Measurements from ENCODE around the gene PLXDC2.

DNA sequence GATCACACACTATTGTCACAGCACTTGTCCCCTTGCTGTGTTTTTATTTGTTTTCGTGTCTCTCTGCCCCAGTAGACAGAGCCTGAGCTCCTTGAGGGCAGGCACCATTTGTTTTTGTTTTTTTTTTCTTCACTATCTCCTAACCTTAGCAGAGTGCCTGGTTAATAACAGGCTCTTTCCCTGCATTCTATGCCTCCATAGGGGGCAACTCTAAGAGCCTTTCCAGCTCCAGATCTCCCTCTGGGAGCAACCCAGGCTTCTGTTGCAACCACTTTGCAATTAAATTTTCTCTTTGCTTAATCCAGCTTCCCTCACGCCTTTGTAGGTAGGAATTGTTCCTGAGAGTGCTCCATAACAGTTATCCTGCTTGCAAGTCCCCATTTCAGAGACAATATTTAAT is 148.4 kb downstream of the PLXDC2 start:
- TF ChIP-seq, protein P1, sequence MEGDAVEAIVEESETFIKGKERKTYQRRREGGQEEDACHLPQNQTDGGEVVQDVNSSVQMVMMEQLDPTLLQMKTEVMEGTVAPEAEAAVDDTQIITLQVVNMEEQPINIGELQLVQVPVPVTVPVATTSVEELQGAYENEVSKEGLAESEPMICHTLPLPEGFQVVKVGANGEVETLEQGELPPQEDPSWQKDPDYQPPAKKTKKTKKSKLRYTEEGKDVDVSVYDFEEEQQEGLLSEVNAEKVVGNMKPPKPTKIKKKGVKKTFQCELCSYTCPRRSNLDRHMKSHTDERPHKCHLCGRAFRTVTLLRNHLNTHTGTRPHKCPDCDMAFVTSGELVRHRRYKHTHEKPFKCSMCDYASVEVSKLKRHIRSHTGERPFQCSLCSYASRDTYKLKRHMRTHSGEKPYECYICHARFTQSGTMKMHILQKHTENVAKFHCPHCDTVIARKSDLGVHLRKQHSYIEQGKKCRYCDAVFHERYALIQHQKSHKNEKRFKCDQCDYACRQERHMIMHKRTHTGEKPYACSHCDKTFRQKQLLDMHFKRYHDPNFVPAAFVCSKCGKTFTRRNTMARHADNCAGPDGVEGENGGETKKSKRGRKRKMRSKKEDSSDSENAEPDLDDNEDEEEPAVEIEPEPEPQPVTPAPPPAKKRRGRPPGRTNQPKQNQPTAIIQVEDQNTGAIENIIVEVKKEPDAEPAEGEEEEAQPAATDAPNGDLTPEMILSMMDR (tag by site-specific recombination; IDR thresholded peaks at IDR 0.05): no peak
- TF ChIP-seq, protein P2, sequence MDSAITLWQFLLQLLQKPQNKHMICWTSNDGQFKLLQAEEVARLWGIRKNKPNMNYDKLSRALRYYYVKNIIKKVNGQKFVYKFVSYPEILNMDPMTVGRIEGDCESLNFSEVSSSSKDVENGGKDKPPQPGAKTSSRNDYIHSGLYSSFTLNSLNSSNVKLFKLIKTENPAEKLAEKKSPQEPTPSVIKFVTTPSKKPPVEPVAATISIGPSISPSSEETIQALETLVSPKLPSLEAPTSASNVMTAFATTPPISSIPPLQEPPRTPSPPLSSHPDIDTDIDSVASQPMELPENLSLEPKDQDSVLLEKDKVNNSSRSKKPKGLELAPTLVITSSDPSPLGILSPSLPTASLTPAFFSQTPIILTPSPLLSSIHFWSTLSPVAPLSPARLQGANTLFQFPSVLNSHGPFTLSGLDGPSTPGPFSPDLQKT (IDR thresholded peaks at IDR 0.05; ENCODE audit: borderline replicate concordance, low read depth, low read length): no peak
- TF ChIP-seq ZBTB1 (tag by site-specific recombination; IDR thresholded peaks at IDR 0.05) (no peak), KLF10 (tag by site-specific recombination; IDR thresholded peaks at IDR 0.05) (no peak), ZNF274 (IDR thresholded peaks at IDR 0.05; ENCODE audit: low read length) (no peak), ZNF274 (tag by site-specific recombination; IDR thresholded peaks at IDR 0.05; ENCODE audit: borderline replicate concordance) (no peak), KLF7 (tag by site-specific recombination; IDR thresholded peaks at IDR 0.05; ENCODE audit: borderline replicate concordance) (no peak), ZNF416 (tag by site-specific recombination; IDR thresholded peaks at IDR 0.05) (no peak)
- TF ChIP-seq, protein P3, sequence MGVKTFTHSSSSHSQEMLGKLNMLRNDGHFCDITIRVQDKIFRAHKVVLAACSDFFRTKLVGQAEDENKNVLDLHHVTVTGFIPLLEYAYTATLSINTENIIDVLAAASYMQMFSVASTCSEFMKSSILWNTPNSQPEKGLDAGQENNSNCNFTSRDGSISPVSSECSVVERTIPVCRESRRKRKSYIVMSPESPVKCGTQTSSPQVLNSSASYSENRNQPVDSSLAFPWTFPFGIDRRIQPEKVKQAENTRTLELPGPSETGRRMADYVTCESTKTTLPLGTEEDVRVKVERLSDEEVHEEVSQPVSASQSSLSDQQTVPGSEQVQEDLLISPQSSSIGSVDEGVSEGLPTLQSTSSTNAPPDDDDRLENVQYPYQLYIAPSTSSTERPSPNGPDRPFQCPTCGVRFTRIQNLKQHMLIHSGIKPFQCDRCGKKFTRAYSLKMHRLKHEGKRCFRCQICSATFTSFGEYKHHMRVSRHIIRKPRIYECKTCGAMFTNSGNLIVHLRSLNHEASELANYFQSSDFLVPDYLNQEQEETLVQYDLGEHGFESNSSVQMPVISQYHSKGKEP (tag by site-specific recombination; IDR thresholded peaks at IDR 0.05): no peak
